SU-DHL-6 (cell line): Measurements from ENCODE around the gene FLOT2.

Experiments
- H2AFZ ChIP-seq: fragments of 200-600 bp; sonication (generic); 2 replicates; pipeline ENCODE4 v1.6.1; 2014; ENCODE audit warnings: low read depth, mild to moderate bottlenecking, moderate library complexity, mixed read lengths, antibody characterized with exemption, low read length; ENCODE audit not compliant: severe bottlenecking
- H3F3A ChIP-seq: fragments of 200-600 bp; shearing (Covaris generic); 2 replicates; pipeline ENCODE4 v1.6.0; 2016; ENCODE audit warnings: antibody characterized with exemption, mild to moderate bottlenecking; ENCODE audit not compliant: insufficient read depth
- H3K27ac ChIP-seq: fragments of 200-600 bp; sonication (generic); 2 replicates; pipeline ENCODE4 v1.5.1; 2016; ENCODE audit warnings: low read depth, mild to moderate bottlenecking, low read length, moderate library complexity, mixed read lengths
- H3K27me3 ChIP-seq: fragments of 200-600 bp; sonication (generic), shearing (Covaris generic); 2 replicates; pipeline ENCODE4 v1.6.0; 2014; ENCODE audit warnings: mild to moderate bottlenecking, low read length
- H3K36me3 ChIP-seq: fragments of 200-600 bp; sonication (generic); 2 replicates; pipeline ENCODE4 v1.6.1; 2014; ENCODE audit warnings: mild to moderate bottlenecking, low read length, mixed read lengths
- H3K4me2 ChIP-seq: fragments of 300-600, 200-600 bp; shearing (Covaris generic), sonication (generic); 2 replicates; pipeline ENCODE4 v1.6.0; 2014; ENCODE audit warnings: low read length, low read depth, mild to moderate bottlenecking; ENCODE audit not compliant: poor library complexity, severe bottlenecking
- H3K4me3 ChIP-seq: fragments of 200-600 bp; sonication (generic); 2 replicates; pipeline ENCODE4 v1.5.1; 2014; ENCODE audit warnings: antibody characterized with exemption, low read length, mild to moderate bottlenecking, mixed read lengths; ENCODE audit not compliant: insufficient read depth, poor library complexity, severe bottlenecking
- H3K79me2 ChIP-seq: fragments of 200-600 bp; sonication (generic); 2 replicates; pipeline ENCODE4 v1.6.1; 2014; ENCODE audit warnings: mild to moderate bottlenecking, low read length, moderate library complexity; ENCODE audit not compliant: insufficient read depth
- H3K9ac ChIP-seq: fragments of 200-600 bp; sonication (generic); 2 replicates; pipeline ENCODE4 v1.7.0; 2014; ENCODE audit warnings: mild to moderate bottlenecking, low read length
- H3K9me2 ChIP-seq: fragments of 200-600 bp; sonication (generic); replicated peaks from 2 replicates; pipeline ENCODE4 v1.6.1; 2014; ENCODE audit warnings: low read length; ENCODE audit not compliant: insufficient read depth
- H3K9me3 ChIP-seq: fragments of 200-600 bp; sonication (generic); 2 replicates; pipeline ENCODE4 v1.6.1; 2014; ENCODE audit warnings: low read length, mixed read lengths; ENCODE audit not compliant: insufficient read depth
- H4K20me1 ChIP-seq: fragments of 200-600 bp; sonication (generic); 2 replicates; pipeline ENCODE4 v1.6.1; 2014; ENCODE audit warnings: low read depth, mild to moderate bottlenecking, antibody characterized with exemption, low read length, moderate library complexity, mixed read lengths
- EZH2phosphoT487 ChIP-seq: fragments of 200-600 bp; sonication (generic), shearing (Covaris generic); conservative IDR thresholded peaks from 2 replicates; pipeline ENCODE4 v1.6.1; 2018; ENCODE audit warnings: mild to moderate bottlenecking, antibody characterized with exemption, low read length, moderate library complexity, mixed read lengths
- TF ChIP-seq, protein P1 (sequence below): fragments of 200-600 bp; sonication (generic); IDR thresholded peaks from one replicate; pipeline ENCODE4 v1.5.1; 2017; ENCODE audit warnings: antibody characterized with exemption, mild to moderate bottlenecking, low read length, moderate library complexity; ENCODE audit not compliant: insufficient read depth, poor library complexity, severe bottlenecking

The FLOT2 gene

GRCh38 chr17:28834420-28834819 lies 63.1 kb downstream of the FLOT2 start:
- no peak overlapping the region for H3K9ac ChIP-seq
- H3F3A ChIP-seq: no peaks in the 10 kb centered on the region
- H3K27ac ChIP-seq: no peak overlapping the region
- no peaks in the 10 kb centered on the region for H3K36me3 ChIP-seq
- H3K9me2 ChIP-seq: no peaks in the 10 kb centered on the region
- TF ChIP-seq, protein P1, sequence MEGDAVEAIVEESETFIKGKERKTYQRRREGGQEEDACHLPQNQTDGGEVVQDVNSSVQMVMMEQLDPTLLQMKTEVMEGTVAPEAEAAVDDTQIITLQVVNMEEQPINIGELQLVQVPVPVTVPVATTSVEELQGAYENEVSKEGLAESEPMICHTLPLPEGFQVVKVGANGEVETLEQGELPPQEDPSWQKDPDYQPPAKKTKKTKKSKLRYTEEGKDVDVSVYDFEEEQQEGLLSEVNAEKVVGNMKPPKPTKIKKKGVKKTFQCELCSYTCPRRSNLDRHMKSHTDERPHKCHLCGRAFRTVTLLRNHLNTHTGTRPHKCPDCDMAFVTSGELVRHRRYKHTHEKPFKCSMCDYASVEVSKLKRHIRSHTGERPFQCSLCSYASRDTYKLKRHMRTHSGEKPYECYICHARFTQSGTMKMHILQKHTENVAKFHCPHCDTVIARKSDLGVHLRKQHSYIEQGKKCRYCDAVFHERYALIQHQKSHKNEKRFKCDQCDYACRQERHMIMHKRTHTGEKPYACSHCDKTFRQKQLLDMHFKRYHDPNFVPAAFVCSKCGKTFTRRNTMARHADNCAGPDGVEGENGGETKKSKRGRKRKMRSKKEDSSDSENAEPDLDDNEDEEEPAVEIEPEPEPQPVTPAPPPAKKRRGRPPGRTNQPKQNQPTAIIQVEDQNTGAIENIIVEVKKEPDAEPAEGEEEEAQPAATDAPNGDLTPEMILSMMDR: no peak
- no peak for TF ChIP-seq EZH2phosphoT487
- no peaks in the 10 kb centered on the region for H4K20me1 ChIP-seq
- H3K9me3 ChIP-seq: no peaks in the 10 kb centered on the region
- H2AFZ ChIP-seq: no peak overlapping the region
- peaks cover 64% of the 10 kb centered on the region for H3K79me2 ChIP-seq
- H3K4me3 ChIP-seq: no peak overlapping the region
- no peak overlapping the region for H3K4me2 ChIP-seq
- no peaks in the 10 kb centered on the region for H3K27me3 ChIP-seq
